Panc1 (cell line): ENCODE data around the gene MYO7B. TPM values are rescaled to one million over a fixed set of nuclear protein-coding genes. Genes with fewer than 3 reads are reported as not detected.

ENCODE experiments used
- ATAC-seq: fragments of 200-7000 bp; cut with Tn5 transposase; 2 replicates; pipeline ENCODE4 v1.9.1; 2020; ENCODE audit warnings: mild to moderate bottlenecking, moderate library complexity
- BruUV-seq: library from RNA; stranded (reverse); fragments of 400-500 nt; replicated peaks from 2 replicates; lab custom pipeline; 2021; lab: Mats Ljungman, UMichigan
- CTCF ChIA-PET: fragments of 300-600 bp; sonication (Branson Sonifier 250); formaldehyde crosslinking; loops from one replicate; lab custom pipeline; 2022; ENCODE audit warnings: antibody characterized with exemption; lab: Charles Lee
- POLR2A ChIA-PET: fragments of 300-600 bp; sonication (Branson Sonifier 250); formaldehyde crosslinking; loops from one replicate; lab custom pipeline; 2022; ENCODE audit warnings: antibody characterized with exemption; lab: Charles Lee
- DNase-seq: peaks from one replicate; pipeline ENCODE4 v3.0.0-alpha.2; 2010; ENCODE audit warnings: low read depth, low spot score
- H3K27ac ChIP-seq: 2 replicates; pipeline ENCODE4 v1.5.1; 2011; ENCODE audit warnings: mild to moderate bottlenecking, low read length, inconsistent platforms
- H3K27me3 ChIP-seq: fragments of 200-500 bp; sonication (Bioruptor generic); 2 replicates; pipeline ENCODE4 v1.6.0; 2014; ENCODE audit warnings: low read length, inconsistent platforms; ENCODE audit not compliant: control insufficient read depth, insufficient read depth
- H3K36me3 ChIP-seq: fragments of 200-500 bp; sonication (Bioruptor generic); 2 replicates; pipeline ENCODE4 v1.5.1; 2014; ENCODE audit warnings: inconsistent platforms, mild to moderate bottlenecking, low read length, moderate library complexity; ENCODE audit not compliant: control insufficient read depth, insufficient read depth
- H3K4me1 ChIP-seq: 2 replicates; pipeline ENCODE4 v1.5.1; 2011; ENCODE audit warnings: inconsistent platforms, mild to moderate bottlenecking, low read length, moderate library complexity; ENCODE audit not compliant: control insufficient read depth, insufficient read depth
- H3K4me3 ChIP-seq, 2 experiments: 2 replicates each; pipeline ENCODE4 v1.5.1; 2011 to 2012; ENCODE audit warnings: low read depth in 2 of 2, low read length in 2 of 2, mild to moderate bottlenecking in 2 of 2, inconsistent platforms in 1 of 2, moderate library complexity in 1 of 2
- H3K9me3 ChIP-seq: fragments of 200-500 bp; sonication (Bioruptor generic); 2 replicates; pipeline ENCODE4 v1.5.1; 2014; ENCODE audit warnings: low read depth, mild to moderate bottlenecking, inconsistent platforms, low read length, moderate library complexity; ENCODE audit not compliant: control insufficient read depth, insufficient read depth
- POLR2AphosphoS5 ChIP-seq: IDR thresholded peaks from 2 replicates; pipeline ENCODE4 v1.6.1; 2012; ENCODE audit warnings: mild to moderate bottlenecking, low read depth, low read length, moderate library complexity
- SIN3A ChIP-seq: IDR thresholded peaks from 2 replicates; pipeline ENCODE4 v1.6.1; 2012; ENCODE audit warnings: low read depth, mild to moderate bottlenecking, low read length, moderate library complexity, borderline replicate concordance; ENCODE audit not compliant: insufficient read depth
- TCF7L2 ChIP-seq: IDR thresholded peaks from 2 replicates; pipeline ENCODE4 v1.6.1; 2011; ENCODE audit warnings: mild to moderate bottlenecking, low read depth, low read length, inconsistent platforms
- in situ Hi-C: cut with HindIII; loops from 2 replicates; pipeline ENCODE4 v1.10.0; 2016; ENCODE audit warnings: low sequenced_read_pairs, low pct_unique_long_range_greater_than_20kb
- intact Hi-C: fragments of 100-400 bp; cut with micrococcal nuclease; formaldehyde crosslinking; loops from one replicate; pipeline ENCODE4 v1.10.0; 2022; ENCODE audit not compliant: unreplicated experiment
- total RNA-seq: library from RNA; stranded (reverse); gene quantifications from one replicate; pipeline ENCODE4 v1.2.1, GENCODE V29; 2021; ENCODE audit not compliant: unreplicated experiment
- TF ChIP-seq, protein P1 (sequence below), 2 experiments: IDR thresholded peaks; 2 replicates each; pipeline ENCODE4 v1.6.1; 2011 to 2012; ENCODE audit warnings: low read depth in 2 of 2, control low read depth in 1 of 2, low read length in 1 of 2, mild to moderate bottlenecking in 1 of 2, moderate library complexity in 1 of 2; ENCODE audit not compliant: insufficient read depth in 1 of 2
- TF ChIP-seq, protein P2 (sequence below): fragments of 450-650 bp; IDR thresholded peaks from 2 replicates; pipeline ENCODE4 v1.5.1; 2017; ENCODE audit warnings: mild to moderate bottlenecking

MYO7B gene
- total RNA-seq, 1 experiment from 2014 or later, result 0.15 TPM

DNA sequence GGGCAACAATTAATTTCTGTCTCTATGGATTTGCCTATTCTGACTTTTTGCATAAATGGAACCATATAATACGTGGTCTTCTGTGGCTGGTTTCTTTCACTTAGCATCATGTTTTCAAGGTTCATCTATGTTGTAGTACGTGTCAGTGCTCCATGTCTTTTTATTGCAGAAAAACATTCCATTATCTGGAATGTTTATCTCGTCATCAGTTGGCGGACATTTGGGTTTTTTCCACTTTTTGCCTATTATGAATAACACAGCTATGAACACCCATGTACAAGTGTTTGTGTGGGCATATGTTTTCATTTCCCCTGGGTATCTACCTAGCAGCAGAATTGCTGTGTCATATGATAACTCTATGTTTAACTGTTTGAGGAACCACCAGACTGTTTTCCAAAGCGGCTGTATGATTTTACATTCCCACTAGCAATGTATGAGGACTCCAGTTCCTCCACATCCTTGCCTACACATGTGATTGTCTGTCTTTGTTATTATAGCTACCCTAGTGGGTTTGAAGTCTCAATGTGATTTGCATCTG is 49.9 kb downstream of the MYO7B start:
- DNase-seq, result no peak
- intact Hi-C loops (no loop called here), in situ Hi-C loops (no loop called here)
- TF ChIP-seq TCF7L2, result no peak
- TF ChIP-seq POLR2AphosphoS5, result no peak
- TF ChIP-seq, protein P1, sequence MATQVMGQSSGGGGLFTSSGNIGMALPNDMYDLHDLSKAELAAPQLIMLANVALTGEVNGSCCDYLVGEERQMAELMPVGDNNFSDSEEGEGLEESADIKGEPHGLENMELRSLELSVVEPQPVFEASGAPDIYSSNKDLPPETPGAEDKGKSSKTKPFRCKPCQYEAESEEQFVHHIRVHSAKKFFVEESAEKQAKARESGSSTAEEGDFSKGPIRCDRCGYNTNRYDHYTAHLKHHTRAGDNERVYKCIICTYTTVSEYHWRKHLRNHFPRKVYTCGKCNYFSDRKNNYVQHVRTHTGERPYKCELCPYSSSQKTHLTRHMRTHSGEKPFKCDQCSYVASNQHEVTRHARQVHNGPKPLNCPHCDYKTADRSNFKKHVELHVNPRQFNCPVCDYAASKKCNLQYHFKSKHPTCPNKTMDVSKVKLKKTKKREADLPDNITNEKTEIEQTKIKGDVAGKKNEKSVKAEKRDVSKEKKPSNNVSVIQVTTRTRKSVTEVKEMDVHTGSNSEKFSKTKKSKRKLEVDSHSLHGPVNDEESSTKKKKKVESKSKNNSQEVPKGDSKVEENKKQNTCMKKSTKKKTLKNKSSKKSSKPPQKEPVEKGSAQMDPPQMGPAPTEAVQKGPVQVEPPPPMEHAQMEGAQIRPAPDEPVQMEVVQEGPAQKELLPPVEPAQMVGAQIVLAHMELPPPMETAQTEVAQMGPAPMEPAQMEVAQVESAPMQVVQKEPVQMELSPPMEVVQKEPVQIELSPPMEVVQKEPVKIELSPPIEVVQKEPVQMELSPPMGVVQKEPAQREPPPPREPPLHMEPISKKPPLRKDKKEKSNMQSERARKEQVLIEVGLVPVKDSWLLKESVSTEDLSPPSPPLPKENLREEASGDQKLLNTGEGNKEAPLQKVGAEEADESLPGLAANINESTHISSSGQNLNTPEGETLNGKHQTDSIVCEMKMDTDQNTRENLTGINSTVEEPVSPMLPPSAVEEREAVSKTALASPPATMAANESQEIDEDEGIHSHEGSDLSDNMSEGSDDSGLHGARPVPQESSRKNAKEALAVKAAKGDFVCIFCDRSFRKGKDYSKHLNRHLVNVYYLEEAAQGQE (IDR thresholded peaks at IDR 0.05; ENCODE audit: insufficient read depth in 1 of 2, low read depth in 2 of 2, low read length in 1 of 2), result no peak
- no peak for TF ChIP-seq SIN3A
- TF ChIP-seq, protein P2, sequence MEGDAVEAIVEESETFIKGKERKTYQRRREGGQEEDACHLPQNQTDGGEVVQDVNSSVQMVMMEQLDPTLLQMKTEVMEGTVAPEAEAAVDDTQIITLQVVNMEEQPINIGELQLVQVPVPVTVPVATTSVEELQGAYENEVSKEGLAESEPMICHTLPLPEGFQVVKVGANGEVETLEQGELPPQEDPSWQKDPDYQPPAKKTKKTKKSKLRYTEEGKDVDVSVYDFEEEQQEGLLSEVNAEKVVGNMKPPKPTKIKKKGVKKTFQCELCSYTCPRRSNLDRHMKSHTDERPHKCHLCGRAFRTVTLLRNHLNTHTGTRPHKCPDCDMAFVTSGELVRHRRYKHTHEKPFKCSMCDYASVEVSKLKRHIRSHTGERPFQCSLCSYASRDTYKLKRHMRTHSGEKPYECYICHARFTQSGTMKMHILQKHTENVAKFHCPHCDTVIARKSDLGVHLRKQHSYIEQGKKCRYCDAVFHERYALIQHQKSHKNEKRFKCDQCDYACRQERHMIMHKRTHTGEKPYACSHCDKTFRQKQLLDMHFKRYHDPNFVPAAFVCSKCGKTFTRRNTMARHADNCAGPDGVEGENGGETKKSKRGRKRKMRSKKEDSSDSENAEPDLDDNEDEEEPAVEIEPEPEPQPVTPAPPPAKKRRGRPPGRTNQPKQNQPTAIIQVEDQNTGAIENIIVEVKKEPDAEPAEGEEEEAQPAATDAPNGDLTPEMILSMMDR, result no peak
- Histone ChIP-seq H3K4me3 (no peak overlapping the region), H3K4me1 (no peaks in the 10 kb centered on the region), H3K36me3 (no peaks in the 10 kb centered on the region), H3K27ac (no peak overlapping the region), H3K27me3 (no peaks in the 10 kb centered on the region), H3K9me3 (no peaks in the 10 kb centered on the region)
- no peak for ATAC-seq
- CTCF ChIA-PET, result no interaction called here
- POLR2A ChIA-PET, result no interaction called here
- no TSS peak for BruUV-seq

DNA sequence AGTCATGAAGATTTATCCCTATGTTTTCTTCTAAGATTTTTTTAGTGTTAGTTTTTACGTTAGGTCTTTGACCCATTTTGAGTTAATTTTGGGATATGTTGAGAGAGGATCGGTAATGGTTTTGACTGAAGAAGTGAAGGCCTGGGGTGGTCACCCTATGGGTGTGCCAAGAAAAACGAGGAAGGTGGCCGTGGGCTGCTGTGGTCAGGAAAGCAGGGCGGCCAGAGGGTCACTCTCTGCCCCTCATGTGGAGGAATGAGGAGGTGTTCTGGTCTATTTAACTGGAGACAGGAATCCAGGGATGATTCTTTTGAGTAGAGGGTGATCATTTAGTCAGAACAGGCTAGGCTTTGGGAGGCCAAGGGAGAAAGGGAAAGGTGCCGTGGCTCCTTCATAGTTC is 50.7 kb downstream of the MYO7B start:
- no peak for TF ChIP-seq SIN3A
- no peak for TF ChIP-seq POLR2AphosphoS5
- TF ChIP-seq, protein P1 (IDR thresholded peaks at IDR 0.05; ENCODE audit: insufficient read depth in 1 of 2, low read depth in 2 of 2, low read length in 1 of 2), result no peak
- TF ChIP-seq, protein P2, result no peak
- no peak for TF ChIP-seq TCF7L2
- CTCF ChIA-PET, result no interaction called here
- intact Hi-C loops (no loop called here), in situ Hi-C loops (no loop called here)
- POLR2A ChIA-PET, result no interaction called here
- Histone ChIP-seq H3K4me3 (no peak overlapping the region), H3K4me1 (no peaks in the 10 kb centered on the region), H3K36me3 (no peaks in the 10 kb centered on the region), H3K9me3 (no peaks in the 10 kb centered on the region), H3K27me3 (no peaks in the 10 kb centered on the region), H3K27ac (no peak overlapping the region)
- ATAC-seq (no peak), DNase-seq (no peak)
- no TSS peak for BruUV-seq
